ENCODE measurements around the gene LRP2. TPM values are rescaled to one million over a fixed set of nuclear protein-coding genes. Genes with fewer than 3 reads are reported as not detected.
A peak's percentile ranks its signal among the peaks of the same experiment; 100 is the strongest.

LRP2 gene
- total and polyA plus RNA-seq, 2 of the 8 experiments (the other 6 are each of a cell fraction or from before 2014, with no cell fraction given), result 2.0 to 2.9 TPM

- Histone ChIP-seq H2AFZ (ENCODE audit: low read length) (peak overlapping the region; percentile 29; the same call in 1 of the 2 replicates), H4K8ac (ENCODE audit: extremely low read depth, insufficient read depth, low read length) (no peak overlapping the region), H3K23me2 (ENCODE audit: low read depth, low read length) (no peaks in the 10 kb centered on the region), H2BK12ac (ENCODE audit: low read depth, low read length) (no peak overlapping the region), H4K91ac (replicated peaks; ENCODE audit: insufficient read length, low read length) (no peak overlapping the region), H3K9me3 (ENCODE audit: insufficient read depth in 2 of 2, low read depth in 1 of 2, low read length in 1 of 2) (no peaks in the 10 kb centered on the region), H2AK5ac (ENCODE audit: low read depth, low read length) (no peak overlapping the region), H3K18ac (ENCODE audit: extremely low read depth, low read length) (peak overlapping the region; percentile 55; the same call in 1 of the 2 replicates), H3K4me2 (ENCODE audit: insufficient read depth in 1 of 2, low read depth in 2 of 2, low read length in 2 of 2) (0 out of 4 replicates have a peak overlapping the region, but pooled peaks of 1 of the 2 experiments have one; percentile 12), H2BK15ac (ENCODE audit: low read length) (no peak overlapping the region), H4K5ac (ENCODE audit: insufficient read length, low read depth, low read length) (no peak overlapping the region), H3K9ac (replicated peaks in 1 of 4; ENCODE audit: extremely low read depth in 1 of 4, low read depth in 3 of 4, low read length in 3 of 4) (no peak overlapping the region), H3K14ac (ENCODE audit: insufficient read length) (no peak overlapping the region), H2BK120ac (replicated peaks; ENCODE audit: low read depth, low read length) (peak overlapping the region; percentile 38), H3K36me3 (ENCODE audit: control insufficient read depth in 2 of 4, insufficient read depth in 4 of 4, low read length in 3 of 4) (peaks cover 0 to 3% (median 0%) of the 10 kb centered on the region in 4 experiments; a peak in 2 of 8 replicates), H3K4me1 (replicated peaks in 1 of 4; ENCODE audit: control insufficient read depth in 3 of 4, insufficient read depth in 4 of 4, low read length in 3 of 4) (peaks cover 0 to 11% (median under 1%) of the 10 kb centered on the region in 4 experiments; a peak in 4 of 7 replicates), H2BK20ac (ENCODE audit: low read length) (no peak overlapping the region), H3K27ac (ENCODE audit: low read depth, low read length) (no peak overlapping the region), H3K4ac (replicated peaks; ENCODE audit: insufficient read length, low read depth, low read length) (no peak overlapping the region), H3K79me1 (ENCODE audit: low read depth, low read length) (no peaks in the 10 kb centered on the region), H4K20me1 (replicated peaks in 1 of 2; ENCODE audit: control insufficient read depth in 1 of 2, insufficient read depth in 2 of 2, low read length in 2 of 2) (no peaks in the 10 kb centered on the region), H2BK5ac (ENCODE audit: low read depth, low read length) (no peak overlapping the region), H3K27me3 (replicated peaks in 1 of 4; ENCODE audit: control insufficient read depth in 3 of 4, extremely low read depth in 1 of 4, insufficient read depth in 3 of 4, low read length in 3 of 4) (no peaks in the 10 kb centered on the region), H3K4me3 (ENCODE audit: extremely low read depth in 1 of 4, insufficient read depth in 2 of 4, low read depth in 3 of 4, low read length in 4 of 4) (no peak overlapping the region), H3K56ac (replicated peaks; ENCODE audit: insufficient read length, low read depth, low read length) (no peak overlapping the region), H3K79me2 (ENCODE audit: control insufficient read depth in 1 of 2, insufficient read depth in 2 of 2, low read length in 2 of 2) (no peaks in the 10 kb centered on the region), H3K23ac (ENCODE audit: insufficient read length) (no peak overlapping the region)
- CTCF ChIA-PET (ENCODE audit: partially characterized antibody), result interaction anchor here (0.5 to 1.2 kb wide), 2 partner anchors 28 to 153 kb away, joined by 5 to 6 read pairs; no protein-coding TSS in a partner anchor
- POLR2A ChIA-PET (ENCODE audit: partially characterized antibody), result no interaction called here
- FAIRE-seq (no peak), DNase-seq (ENCODE audit: low read depth in 1 of 2, low spot score in 2 of 2) (no peak)
- WGBS, 2 experiments (ENCODE audit: extremely low coverage in 1 of 2, insufficient coverage in 1 of 2, insufficient read length in 1 of 2, insufficient replicate concordance in 2 of 2, low coverage in 1 of 2, low lambda C conversion rate in 2 of 2, missing lambda C conversion rate in 1 of 2), result 74% methylated on average over 4 of the region's 4 CpGs; no CpG with 5 or more reads in 1 of the 2 experiments
- no peak for TF ChIP-seq SAP30 (IDR thresholded peaks at IDR 0.05; ENCODE audit: insufficient read depth, insufficient replicate concordance, low read length)
- no peak for TF ChIP-seq SIN3A (conservative IDR thresholded peaks at IDR 0.05 in 1 of 2, IDR thresholded peaks at IDR 0.05 in 1 of 2; ENCODE audit: low read depth in 1 of 2, low read length in 2 of 2)
These were observed 75.6 kb downstream of the LRP2 start for GRCh38 chr2:169286624-169287231.

Measured in H1 (cell line).